NAMALWA (cell line): ENCODE data around the gene TTYH3.

Source experiments
- DNase-seq: peaks from one replicate; pipeline ENCODE4 v3.0.0-alpha.2; 2015; ENCODE audit warnings: low spot score

The TTYH3 gene

DNA sequence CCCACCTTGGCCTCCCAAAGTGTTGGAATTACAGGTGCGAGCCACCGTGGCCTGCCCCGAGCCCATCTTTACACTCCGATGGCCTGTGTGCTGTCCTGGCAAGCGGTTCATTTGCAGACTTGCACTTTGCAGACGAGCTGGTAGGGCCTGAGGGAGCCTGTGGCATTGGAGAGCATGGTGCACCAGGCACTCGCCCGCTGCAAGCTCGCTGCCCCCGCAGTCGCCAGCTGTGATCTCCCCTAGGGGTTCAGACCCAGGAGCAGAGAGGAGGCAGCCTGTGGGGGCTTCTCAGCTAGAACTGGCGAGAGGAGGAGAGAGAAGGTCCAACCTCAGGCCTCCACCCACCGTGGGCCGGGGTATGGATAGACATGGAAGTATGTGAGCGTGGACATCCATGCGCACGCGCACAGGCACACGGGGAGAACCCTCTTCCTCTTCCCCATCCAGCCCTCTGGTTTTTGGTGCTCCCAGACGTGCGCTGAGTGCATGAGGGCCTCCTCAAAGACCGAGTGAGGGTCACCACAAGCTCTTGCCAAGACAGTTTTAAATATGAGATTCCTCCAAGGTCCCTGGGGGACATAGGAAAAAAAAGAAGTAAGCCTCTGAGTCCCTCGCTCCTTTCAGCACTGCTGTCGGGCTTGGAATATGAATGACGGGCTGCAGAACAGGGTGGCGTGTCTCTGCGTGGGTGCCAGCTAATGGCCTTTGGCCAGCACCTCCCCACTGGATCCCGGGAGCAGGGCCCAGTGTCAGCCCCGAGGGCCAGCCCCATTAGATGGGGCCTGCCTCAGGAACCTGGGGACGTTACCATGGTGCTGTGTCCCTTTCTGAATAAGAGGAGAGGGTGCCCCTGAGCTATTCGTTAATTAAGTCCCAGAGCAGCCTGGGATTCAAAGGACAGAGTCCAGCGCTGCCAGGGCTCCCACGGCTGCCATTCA, 15.1 kb upstream of the TTYH3 start:
- no peak for DNase-seq

DNA sequence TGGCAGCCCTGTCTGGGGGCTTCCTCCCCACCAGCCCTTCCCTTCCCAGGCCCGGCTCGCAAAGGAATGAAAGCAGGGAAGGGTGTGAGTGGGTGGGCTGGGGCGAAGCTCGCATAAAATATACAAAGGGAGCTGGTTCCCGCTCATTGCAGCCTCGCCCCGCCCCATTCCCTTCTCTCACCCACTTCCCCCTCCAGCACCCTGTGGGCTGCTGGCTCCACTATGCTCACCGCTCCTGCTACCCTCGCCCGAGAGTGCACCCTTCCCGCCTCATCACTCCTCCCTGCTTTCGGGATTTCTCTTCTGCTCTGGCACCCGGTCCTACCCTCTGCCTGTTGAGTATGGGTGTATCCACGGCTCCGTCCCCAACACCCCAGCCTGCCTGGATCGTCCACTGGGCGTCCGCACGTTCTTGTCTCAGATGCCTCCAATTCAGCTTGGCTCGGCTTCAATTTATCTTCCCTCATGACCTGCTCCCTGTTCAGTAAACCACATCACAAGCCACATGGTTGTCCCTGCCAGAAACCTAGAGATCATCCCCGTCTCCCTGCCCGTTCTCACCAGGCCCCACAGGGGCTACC, 14.4 kb upstream of the TTYH3 start:
- no peak for DNase-seq

DNA sequence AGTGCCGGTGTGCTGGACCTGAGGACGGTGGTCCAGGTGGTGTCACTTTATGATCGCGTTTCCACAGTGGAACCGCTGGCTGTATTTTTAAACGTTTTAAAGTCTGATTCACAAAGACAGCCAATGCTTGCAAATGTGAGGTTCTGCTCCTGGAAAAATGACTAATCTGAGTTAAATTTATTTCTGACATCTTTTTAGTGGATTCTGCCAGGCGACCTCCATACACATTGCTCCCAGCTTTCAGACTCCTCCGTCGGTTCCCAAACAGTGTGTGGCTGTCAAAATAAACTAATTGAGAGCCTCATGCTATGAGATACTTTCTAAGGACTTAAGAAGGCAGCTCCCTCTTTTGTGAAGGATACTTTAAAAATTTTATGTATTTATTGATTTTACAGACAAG, 12.7 kb upstream of the TTYH3 start:
- no peak for DNase-seq

DNA sequence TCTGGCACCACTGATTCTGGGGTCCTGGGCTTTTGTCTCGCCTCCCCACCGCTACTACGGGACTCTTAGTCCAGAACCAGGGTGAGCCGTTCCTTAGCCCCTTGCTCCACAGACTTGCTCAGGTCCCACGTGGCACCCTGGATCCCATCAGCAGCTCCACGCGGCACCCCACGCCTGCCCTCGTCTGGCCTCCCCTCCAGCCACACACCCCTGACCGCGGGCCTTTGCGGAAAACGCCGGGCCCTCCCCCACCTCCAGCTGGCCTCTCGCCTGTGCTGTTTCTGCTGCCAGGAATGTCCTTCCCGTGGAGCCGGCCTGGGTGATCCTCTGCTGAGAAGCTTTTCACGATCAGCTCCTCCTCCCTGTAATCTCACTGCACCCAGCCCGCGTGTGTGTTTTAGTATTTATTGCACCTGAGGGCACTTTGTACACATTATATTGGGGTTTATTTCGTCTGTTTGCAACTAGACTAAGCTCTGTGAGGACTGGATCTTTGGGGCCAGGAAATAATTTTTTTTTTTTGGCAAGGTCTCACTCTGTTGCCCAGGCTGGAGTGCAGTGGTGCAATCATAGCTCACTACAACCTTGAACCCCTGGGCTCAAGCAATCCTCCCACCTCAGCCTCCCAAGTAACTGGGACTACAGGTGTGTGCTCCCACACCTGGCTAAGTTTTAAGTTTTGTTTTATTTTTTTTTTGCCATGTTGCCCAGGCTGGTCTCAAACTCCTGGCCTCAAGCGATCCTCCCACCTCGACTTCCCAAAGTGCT, 10.5 kb upstream of the TTYH3 start:
- DNase-seq: no peak

DNA sequence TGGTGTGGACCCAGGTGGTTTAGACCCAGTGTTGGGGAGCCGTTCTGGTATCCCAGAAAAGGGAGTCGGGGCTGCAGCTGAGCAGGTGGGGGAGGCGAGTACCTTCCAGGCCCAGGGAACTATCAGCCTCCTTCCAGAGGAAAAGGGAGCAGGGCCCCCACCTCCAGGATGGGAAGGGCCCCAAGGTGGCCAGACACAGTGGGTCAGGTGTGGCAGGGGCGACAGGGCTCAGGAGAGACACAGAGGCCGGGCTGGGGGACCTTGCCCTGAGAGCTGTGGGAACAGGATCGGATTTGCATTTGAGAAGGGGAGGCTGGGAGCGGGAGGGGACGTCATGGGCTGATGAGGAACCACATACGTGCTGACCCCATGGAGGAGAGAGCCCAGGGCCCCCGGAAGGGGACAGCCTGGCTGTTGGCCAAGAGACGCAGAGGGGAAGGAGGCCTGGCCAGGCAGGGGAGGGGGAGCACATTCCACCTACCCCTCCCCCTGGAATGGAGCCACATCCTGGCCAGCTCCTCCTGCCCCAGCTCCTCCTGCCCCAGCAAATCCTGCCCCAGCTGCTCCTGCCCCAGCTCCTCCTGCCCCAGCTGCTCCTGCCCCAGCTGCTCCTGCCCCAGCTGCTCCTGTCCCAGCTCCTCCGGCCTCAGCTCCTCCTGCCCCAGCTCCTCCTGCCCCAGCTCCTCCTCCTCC, 9.7 kb upstream of the TTYH3 start:
- no peak for DNase-seq

DNA sequence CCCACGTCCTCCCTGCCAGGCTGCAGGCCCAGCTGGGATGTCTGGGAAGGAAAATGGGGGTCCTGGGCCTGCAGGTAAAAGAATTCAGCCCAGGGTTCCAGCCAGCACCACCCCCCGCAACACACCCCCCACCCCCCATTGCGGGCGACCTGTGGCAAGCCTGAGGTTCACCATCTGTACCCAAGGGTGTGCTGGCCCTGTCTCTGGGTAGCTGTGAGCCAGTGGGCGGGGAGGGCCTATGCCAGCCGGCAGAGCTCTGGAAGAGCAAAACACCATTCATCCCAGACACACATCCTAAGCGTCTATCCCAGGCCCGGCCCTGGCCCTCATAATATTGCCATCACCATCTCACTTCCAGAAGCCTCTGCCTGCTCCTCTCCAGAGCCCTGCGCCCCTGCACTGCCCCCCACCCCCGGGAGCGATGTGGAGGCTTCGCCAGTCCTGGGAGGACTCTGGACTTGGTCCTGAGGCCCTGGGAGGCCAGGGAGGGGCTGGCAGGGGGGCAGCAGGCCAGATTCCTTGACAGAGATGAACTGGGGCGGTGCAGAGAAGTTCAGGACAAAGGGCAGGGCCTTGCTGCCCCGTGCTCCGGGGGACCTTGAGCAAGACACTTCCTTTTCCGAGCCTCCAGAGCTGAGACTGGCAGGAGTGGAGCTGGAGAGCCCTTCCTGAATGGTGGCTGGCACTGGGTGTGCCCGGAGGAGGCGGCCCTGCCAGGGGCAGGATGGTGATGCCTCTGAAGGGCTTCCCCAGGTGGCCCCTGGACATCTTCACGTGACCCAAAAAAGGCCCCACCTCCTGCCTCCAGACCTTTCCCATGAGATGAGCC, 8.7 kb upstream of the TTYH3 start:
- DNase-seq: no peak

DNA sequence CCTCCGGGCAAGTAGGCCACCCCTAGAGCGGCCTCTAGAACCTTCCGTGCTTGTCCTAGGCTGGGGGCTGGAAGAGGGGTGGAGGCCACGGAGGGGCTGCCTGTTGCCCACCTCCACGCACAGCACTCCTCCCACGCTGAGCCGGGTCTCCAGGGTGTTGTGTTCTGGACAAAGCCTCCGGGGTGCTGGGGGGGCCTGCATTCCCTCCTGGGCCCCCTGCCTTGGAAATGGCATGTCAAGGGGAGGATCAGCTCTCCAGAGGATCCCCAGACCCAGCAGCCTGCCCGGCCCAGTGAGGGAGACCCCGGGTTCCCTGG, 8.1 kb upstream of the TTYH3 start:
- DNase-seq: no peak

DNA sequence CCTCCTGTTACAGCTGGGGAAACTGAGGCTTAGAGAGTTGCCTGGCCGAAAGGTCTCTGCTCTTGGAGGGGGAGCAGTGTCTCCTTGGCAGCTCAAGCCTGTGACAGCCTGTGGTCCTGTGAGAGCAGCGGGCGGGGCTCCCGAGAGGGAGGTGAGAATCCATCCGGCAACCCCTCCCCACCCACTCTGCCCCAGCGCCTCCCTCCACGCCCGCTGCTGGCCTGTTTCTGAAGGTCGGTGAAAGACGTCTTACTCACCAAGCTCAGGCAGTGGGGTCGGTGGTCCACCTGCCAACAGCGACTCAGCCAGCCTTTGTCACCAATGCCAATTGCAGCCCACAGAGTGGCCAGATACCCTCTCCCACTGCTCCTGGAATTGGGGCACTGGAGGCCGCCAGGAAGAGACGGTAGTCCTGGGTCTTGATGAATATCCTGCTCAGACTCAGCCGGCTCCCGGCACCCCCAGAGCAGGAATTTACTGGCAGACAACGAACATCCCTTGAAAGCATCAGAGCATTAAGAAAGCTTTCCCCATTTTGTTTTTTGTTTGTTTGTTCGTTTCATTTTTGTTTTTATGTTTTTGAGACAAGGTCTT, 7.4 kb upstream of the TTYH3 start:
- no peak for DNase-seq

DNA sequence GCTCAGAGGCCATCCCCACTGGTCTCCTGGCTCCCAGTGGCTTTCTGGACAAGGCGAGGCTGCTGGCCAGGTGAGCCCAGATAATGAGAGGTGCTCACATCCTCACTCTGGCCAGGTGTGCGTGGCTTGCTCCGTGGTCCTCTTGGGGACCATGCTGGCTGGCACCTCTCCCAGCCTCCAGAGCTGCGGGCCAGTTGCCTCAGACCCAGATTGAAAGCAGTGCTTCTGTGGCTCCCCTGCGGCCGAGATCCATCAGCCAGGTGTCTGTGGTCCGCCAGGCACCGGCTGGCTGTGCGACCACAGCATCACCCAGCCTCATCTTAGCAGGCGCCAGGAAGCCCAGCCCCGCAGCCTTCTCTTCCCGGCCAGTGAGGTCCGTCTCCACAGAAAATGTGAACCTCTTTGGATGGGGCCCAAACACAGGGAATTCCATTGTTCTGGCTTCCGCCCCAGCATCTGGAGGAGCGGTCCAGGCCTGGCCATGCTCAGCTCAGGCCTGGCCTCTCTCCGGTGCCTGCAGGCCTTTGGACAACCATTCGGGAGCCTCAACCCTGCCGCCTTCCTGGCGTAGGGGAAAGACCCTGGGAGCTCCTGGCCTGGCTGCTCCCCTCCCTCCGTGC, 5.2 kb upstream of the TTYH3 start:
- DNase-seq: no peak

DNA sequence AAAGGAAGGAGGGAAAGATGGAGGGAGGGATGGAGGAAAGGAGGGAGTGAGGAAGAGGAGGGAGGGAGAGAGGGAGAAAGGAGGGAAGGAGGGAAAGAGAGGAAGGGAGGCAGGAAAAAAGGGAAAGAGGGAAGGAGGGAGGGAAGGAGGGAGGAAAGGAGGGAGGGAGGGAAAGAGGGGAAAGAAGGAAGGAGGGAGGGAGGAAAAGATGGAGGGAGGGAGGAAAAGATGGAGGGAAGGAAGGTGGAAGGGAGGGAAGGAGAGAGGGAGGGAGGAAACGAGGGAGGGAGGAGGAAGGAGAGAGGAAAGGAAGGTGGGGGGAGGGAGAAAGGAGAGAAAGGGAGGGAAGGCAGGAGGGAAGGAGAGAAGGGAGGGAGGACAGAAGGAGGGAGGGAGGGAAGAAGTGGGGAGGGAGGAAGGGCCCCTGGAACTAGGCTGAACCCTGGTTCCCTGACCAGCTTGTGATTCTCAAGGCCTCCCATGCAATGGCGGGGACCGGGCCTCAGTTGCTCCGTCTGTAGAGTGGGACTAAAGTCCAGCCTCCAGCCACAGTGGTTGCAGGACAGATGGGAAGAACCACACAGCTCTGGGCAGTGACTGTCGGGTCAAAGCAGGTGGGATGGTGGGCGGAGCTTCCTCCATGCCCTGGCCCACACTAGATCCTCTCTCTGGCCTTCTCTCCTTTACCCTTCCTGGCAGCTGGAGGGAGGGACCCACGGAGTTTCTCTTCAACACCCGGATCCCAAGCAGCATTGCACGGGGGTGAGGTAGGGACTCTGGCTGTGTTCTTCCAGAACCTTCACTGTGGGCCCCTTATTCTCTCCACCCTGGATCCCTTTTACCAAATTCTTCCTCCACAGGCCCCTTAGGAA, 4.3 kb upstream of the TTYH3 start:
- DNase-seq: no peak

DNA sequence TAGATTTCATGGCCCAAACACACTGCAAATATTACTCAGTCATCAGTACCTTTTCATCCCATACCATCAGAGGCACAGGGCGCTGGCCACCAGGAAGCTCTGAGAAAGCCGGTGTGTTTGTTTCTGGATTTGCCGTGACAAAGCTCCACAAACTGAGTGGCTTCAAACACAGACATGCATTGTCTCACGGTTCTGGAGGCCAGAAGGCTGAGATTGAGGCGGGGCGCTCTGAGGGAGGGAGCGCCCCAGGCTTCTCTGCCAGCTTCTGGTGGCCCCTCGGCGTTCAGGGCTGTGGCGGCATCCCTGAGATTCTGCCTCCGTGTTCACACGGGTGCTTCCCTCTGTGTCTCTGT, 3.7 kb upstream of the TTYH3 start:
- DNase-seq: no peak

DNA sequence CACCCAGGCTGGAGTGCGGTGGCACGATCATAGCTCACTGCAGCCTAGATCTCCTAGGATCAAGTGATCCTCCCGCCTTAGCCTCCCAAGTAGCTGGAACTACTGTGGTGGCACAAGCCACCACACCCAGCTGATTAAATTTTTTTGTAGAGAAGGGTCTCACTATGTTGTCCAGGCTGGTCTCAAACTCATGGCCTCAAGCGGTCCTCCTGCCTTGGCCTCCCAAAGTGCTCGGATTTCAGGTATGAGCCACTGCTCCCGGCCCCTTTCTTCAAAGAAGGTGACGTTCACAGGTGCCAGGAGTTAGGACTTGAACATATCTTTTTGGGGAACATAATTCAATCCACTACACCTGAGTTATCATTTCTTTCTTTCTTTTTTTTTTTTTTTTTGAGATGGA, 2.9 kb upstream of the TTYH3 start:
- no peak for DNase-seq

DNA sequence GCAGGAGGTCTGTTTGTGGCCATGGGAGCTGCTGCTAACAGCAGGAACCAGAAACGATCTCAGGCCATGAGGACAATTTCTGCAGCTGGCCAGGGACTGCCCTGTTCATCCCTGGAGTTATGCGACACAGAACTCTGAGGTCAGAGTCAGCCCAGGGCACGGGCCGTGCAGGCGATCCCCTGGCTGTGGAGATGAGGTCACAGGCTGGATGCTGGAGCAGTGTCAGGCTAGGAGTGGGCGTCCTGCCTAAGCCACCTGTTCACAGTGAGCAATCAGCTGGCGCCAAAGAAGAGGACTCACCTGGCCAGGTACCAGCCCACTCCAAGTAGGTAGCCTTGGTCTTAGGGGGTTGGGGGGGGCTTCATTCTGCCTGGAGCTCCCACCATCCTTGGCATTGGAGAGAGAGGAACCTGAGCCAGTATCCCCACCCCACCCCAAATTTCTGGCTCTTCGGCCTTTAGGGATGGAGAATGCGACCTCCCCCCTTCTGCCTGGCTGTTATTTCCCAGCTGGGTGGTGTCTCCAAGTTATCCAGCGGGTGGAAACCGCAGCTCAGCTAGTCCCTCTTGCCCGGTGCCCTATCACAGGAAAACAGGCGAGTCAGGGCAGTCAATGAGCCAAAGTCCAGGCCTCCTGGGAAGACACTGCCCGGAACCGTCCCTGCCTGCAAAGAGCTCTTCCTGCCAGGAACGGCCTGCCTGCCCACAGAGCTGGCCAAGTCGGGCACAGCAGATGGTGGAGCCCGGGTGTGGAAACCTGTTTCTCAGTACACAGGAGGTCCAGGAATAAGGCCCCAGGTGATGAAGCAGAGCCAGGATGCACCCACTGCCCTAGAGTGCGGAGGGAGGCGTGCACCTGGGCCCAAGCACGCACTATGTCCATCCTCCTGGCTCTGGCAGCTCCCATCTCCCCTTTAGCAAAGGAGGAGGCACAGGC, 1.8 kb upstream of the TTYH3 start:
- DNase-seq: no peak

DNA sequence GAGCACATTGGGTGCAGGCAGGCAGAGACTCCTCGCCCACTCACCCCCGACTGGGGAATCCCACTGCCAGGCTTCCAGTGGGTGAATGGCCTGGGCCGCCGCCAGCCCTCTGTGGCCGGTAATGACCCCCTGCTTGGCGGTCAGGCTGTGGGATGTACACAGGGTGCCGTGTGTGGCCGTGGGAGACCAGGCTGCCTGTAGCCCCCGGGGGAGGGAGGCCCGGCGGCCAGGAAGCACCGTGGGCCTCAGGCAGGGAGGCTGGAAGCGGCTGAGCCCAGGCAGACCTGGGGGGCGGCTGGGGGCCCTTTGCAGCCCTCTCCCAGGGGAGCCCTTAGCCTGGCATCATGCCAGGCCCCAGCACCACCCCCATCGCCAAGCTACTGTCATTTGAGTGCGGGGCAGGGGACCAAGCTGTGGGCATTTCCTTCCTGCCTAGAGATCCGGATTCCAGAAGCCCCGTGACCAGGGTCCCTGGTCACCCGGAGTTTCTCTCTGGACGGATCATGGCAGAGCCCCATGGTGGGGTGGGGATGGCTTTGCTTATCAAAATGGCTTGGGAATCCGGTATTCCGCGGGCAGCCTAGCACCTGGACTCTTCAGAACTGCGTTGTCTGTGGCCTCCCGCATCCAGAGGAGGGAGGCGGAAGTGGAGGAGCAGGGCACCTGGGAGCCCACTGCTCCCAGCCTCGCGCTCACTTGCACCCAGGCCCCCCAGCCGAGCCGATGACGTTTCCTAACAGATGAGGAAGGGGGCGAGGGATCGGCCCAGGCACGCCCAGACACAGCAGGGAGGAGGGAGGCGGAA, 1.1 kb downstream of the TTYH3 start:
- peak; percentile 79 for DNase-seq

DNA sequence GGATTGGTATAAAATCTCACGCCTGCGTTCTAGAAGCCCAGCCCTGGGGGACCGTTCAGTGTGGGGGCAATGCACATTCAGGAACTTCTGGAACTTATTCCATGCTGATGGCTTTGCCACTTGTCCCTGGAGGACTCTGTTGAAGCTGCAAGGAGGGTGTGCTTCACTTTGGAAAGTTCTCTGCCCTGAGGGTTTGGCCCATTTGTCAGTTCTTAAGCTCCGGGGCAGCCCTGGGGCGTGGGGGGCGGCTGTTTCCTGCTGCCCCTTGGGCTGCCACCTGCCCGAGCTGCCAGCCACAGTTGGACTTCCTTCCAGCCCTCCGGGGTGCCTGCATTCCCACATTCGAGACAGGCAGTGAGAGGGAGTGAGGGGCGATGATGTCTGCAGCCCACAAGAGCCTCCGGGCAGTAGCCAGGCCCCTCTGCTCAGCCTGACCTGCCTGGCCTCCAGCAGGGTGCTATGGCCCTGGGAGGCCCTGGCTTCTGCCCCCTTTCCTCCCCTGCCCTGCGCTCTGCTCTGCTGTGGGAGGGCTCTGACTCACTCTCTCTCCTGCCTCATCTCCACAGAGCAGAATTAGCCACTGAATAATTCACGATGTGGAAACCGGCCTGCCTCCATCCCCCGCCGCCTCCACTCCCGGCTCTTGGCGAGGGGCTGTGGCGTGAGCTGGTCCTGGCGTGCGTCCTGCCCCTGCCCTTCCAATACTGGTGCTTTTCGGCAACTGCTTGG, 1.9 kb downstream of the TTYH3 start:
- peak; percentile 45 for DNase-seq

DNA sequence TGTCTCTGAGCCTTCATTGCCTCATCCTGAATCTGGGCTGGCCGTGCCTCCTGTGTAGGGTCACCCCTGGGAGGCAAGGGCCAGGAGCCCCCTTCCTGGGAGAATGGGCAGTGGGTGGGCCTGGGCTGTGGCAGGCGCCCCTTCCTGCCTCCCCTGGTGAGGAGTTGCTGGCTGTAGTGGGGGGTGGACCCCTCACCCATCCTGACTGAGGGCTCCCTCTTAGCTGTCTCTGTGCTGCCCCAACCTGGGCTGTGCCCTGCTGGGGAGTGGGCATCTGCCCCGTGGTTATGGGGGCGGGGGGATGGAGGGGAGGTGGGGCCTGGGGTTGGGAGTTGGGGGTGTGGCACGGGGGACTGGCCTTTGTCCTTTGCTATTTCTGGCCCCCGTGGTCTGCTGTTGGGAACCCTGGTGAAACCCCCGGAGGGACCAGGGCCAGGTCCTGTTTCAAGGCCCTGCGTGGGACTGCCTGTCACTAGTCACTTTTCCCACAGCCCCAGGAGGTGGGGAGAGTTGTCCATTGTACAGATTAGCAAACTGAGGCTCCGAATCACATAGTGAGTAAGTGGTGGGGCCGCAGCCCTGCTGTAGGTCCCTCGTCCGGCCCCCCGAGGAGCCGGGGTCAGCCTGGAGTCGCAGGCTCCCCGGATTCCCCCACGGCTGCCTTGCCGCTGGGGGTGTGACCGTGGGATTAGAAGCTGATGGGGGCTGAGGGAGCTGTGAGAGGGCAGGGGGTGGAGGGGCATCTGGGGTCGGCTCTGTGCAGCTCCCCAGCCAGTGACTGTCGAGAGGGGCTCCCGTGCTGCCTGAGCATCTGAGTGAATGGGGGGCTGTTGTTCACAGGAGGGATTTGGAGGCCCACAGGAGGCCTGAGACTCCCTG, 2.7 kb downstream of the TTYH3 start:
- no peak for DNase-seq
